H1 (cell line): ENCODE measurements around the gene ESR1. TPM values are rescaled to one million over a fixed set of nuclear protein-coding genes. Genes with fewer than 3 reads are reported as not detected.

Experiments used
- CTCF ChIA-PET: fragments of 300-600 bp; sonication (Branson Sonifier 250); formaldehyde crosslinking; loops from one replicate; lab custom pipeline; 2021; ENCODE audit not compliant: partially characterized antibody; lab: Charles Lee
- POLR2A ChIA-PET: fragments of 300-600 bp; sonication (Branson Sonifier 250); formaldehyde crosslinking; loops from one replicate; lab custom pipeline; 2021; ENCODE audit warnings: inconsistent platforms; ENCODE audit not compliant: partially characterized antibody; lab: Charles Lee
- DNase-seq, 2 experiments: peaks; one replicate each; pipeline versions ENCODE4 v3.0.0 to v3.0.0-alpha.2; 2010 to 2022; ENCODE audit warnings: low spot score in 2 of 2, low read depth in 1 of 2, mixed read lengths in 1 of 2
- FAIRE-seq: peaks from 2 replicates; lab custom pipeline; 2011; peaks lifted over from hg19 to GRCh38; lab: Jason Lieb, UNC
- H2AFZ ChIP-seq: 2 replicates; pipeline ENCODE4 v1.8.1; 2012; ENCODE audit warnings: low read length, inconsistent platforms
- H2AK5ac ChIP-seq: 2 replicates; pipeline ENCODE4 v1.6.1; 2013; ENCODE audit warnings: low read depth, low read length
- H2BK120ac ChIP-seq: replicated peaks from 2 replicates; pipeline ENCODE3; 2013; ENCODE audit warnings: low read depth, low read length, inconsistent platforms
- H2BK12ac ChIP-seq: 2 replicates; pipeline ENCODE4 v1.6.1; 2013; ENCODE audit warnings: low read depth, low read length
- H2BK15ac ChIP-seq: 2 replicates; pipeline ENCODE4 v1.6.1; 2013; ENCODE audit warnings: low read length
- H2BK20ac ChIP-seq: 2 replicates; pipeline ENCODE4 v1.6.1; 2013; ENCODE audit warnings: low read length
- H2BK5ac ChIP-seq: 2 replicates; pipeline ENCODE4 v1.6.1; 2013; ENCODE audit warnings: low read depth, low read length
- H3K14ac ChIP-seq: 2 replicates; pipeline ENCODE4 v1.6.1; 2013; ENCODE audit warnings: inconsistent platforms; ENCODE audit not compliant: insufficient read length
- H3K18ac ChIP-seq: 2 replicates; pipeline ENCODE4 v1.6.1; 2013; ENCODE audit warnings: low read length; ENCODE audit errors: extremely low read depth
- H3K23ac ChIP-seq: 2 replicates; pipeline ENCODE4 v1.6.1; 2013; ENCODE audit warnings: inconsistent platforms; ENCODE audit not compliant: insufficient read length
- H3K23me2 ChIP-seq: 2 replicates; pipeline ENCODE4 v1.6.1; 2013; ENCODE audit warnings: low read depth, low read length
- H3K27ac ChIP-seq: 2 replicates; pipeline ENCODE4 v1.6.1; 2011; ENCODE audit warnings: low read depth, low read length, inconsistent platforms
- H3K27me3 ChIP-seq, 4 experiments: replicated peaks in 1 of 4; 1 replicate in 1 of 4; 2 replicates in 3 of 4; pipeline versions ENCODE4 v1.6.1 to v1.8.1; 2011 to 2013; ENCODE audit warnings: low read length in 3 of 4, mild to moderate bottlenecking in 3 of 4, inconsistent platforms in 2 of 4, mixed read lengths in 2 of 4, moderate library complexity in 1 of 4; ENCODE audit not compliant: control insufficient read depth in 3 of 4, insufficient read depth in 3 of 4; ENCODE audit errors: extremely low read depth in 1 of 4
- H3K36me3 ChIP-seq, 4 experiments: 2 replicates each; pipeline versions ENCODE4 v1.6.1 to v1.8.1; 2011 to 2013; ENCODE audit warnings: mild to moderate bottlenecking in 4 of 4, low read length in 3 of 4, moderate library complexity in 2 of 4, control low read depth in 1 of 4, inconsistent platforms in 1 of 4; ENCODE audit not compliant: insufficient read depth in 4 of 4, control insufficient read depth in 2 of 4
- H3K4ac ChIP-seq: replicated peaks from 2 replicates; pipeline ENCODE3; 2013; ENCODE audit warnings: low read length, low read depth, mixed read lengths, inconsistent platforms; ENCODE audit not compliant: insufficient read length
- H3K4me1 ChIP-seq, 4 experiments: replicated peaks in 1 of 4; 1 replicate in 1 of 4; 2 replicates in 3 of 4; pipeline versions ENCODE4 v1.6.1 to v1.8.1; 2011 to 2013; ENCODE audit warnings: low read length in 3 of 4, inconsistent platforms in 2 of 4, mixed read lengths in 1 of 4; ENCODE audit not compliant: insufficient read depth in 4 of 4, control insufficient read depth in 3 of 4
- H3K4me2 ChIP-seq, 2 experiments: 2 replicates each; pipeline versions ENCODE4 v1.6.1 to v1.8.1; 2011 to 2013; ENCODE audit warnings: low read depth in 2 of 2, low read length in 2 of 2, control low read depth in 1 of 2, inconsistent platforms in 1 of 2, mild to moderate bottlenecking in 1 of 2; ENCODE audit not compliant: insufficient read depth in 1 of 2
- H3K4me3 ChIP-seq, 4 experiments: fragments of 200-600, 300-600 bp in 1 of 4; sonication (generic), shearing (Covaris generic), sonication (Bioruptor Twin) in 1 of 4; 2 replicates each; pipeline versions ENCODE4 v1.5.1 to v1.8.1; 2011 to 2016; ENCODE audit warnings: low read length in 4 of 4, low read depth in 3 of 4, control low read depth in 2 of 4, inconsistent platforms in 2 of 4, mild to moderate bottlenecking in 2 of 4, mixed read lengths in 1 of 4, moderate library complexity in 1 of 4; ENCODE audit not compliant: insufficient read depth in 2 of 4; ENCODE audit errors: extremely low read depth in 1 of 4
- H3K56ac ChIP-seq: replicated peaks from 2 replicates; pipeline ENCODE3; 2013; ENCODE audit warnings: low read depth, mild to moderate bottlenecking, mixed read lengths, low read length, inconsistent platforms; ENCODE audit not compliant: insufficient read length
- H3K79me1 ChIP-seq: 2 replicates; pipeline ENCODE4 v1.6.1; 2013; ENCODE audit warnings: low read depth, low read length, control low read depth
- H3K79me2 ChIP-seq, 2 experiments: 2 replicates each; pipeline versions ENCODE4 v1.6.1 to v1.8.1; 2012 to 2013; ENCODE audit warnings: low read length in 2 of 2, mild to moderate bottlenecking in 2 of 2, inconsistent platforms in 1 of 2; ENCODE audit not compliant: insufficient read depth in 2 of 2, control insufficient read depth in 1 of 2
- H3K9ac ChIP-seq, 4 experiments: replicated peaks in 1 of 4; 1 replicate in 1 of 4; 2 replicates in 3 of 4; pipeline versions ENCODE4 v1.6.1 to v1.8.1; 2011 to 2013; ENCODE audit warnings: low read depth in 3 of 4, low read length in 3 of 4, control low read depth in 2 of 4, mild to moderate bottlenecking in 2 of 4, moderate library complexity in 2 of 4, inconsistent platforms in 1 of 4; ENCODE audit errors: extremely low read depth in 1 of 4
- H3K9me3 ChIP-seq, 2 experiments: 2 replicates each; pipeline versions ENCODE4 v1.6.1 to v1.8.1; 2012 to 2013; ENCODE audit warnings: mild to moderate bottlenecking in 2 of 2, moderate library complexity in 2 of 2, control low read depth in 1 of 2, inconsistent platforms in 1 of 2, low read depth in 1 of 2, low read length in 1 of 2, mixed read lengths in 1 of 2; ENCODE audit not compliant: insufficient read depth in 2 of 2
- H4K20me1 ChIP-seq, 2 experiments: replicated peaks in 1 of 2; 2 replicates each; pipeline versions ENCODE3 to v1.8.1; 2011 to 2013; ENCODE audit warnings: inconsistent platforms in 2 of 2, low read length in 2 of 2, mild to moderate bottlenecking in 1 of 2; ENCODE audit not compliant: insufficient read depth in 2 of 2, control insufficient read depth in 1 of 2
- H4K5ac ChIP-seq: 2 replicates; pipeline ENCODE4 v1.6.1; 2013; ENCODE audit warnings: low read length, low read depth, mixed read lengths, inconsistent platforms; ENCODE audit not compliant: insufficient read length
- H4K8ac ChIP-seq: 2 replicates; pipeline ENCODE4 v1.8.0; 2013; ENCODE audit warnings: mild to moderate bottlenecking, moderate library complexity, low read length, inconsistent platforms; ENCODE audit not compliant: insufficient read depth; ENCODE audit errors: extremely low read depth
- H4K91ac ChIP-seq: replicated peaks from 2 replicates; pipeline ENCODE3; 2013; ENCODE audit warnings: low read length, mixed read lengths, inconsistent platforms; ENCODE audit not compliant: insufficient read length
- BRCA1 ChIP-seq: IDR thresholded peaks from 2 replicates; pipeline ENCODE4 v1.6.1; 2012; ENCODE audit warnings: low read depth, low read length, improper control_type of control experiment
- CBX5 ChIP-seq: fragments of 300-800, 300-1000 bp; sonication (generic); IDR thresholded peaks from 2 replicates; pipeline ENCODE4 v1.7.1; 2016; ENCODE audit warnings: antibody characterized with exemption, low read length, low read depth
- CTBP2 ChIP-seq: IDR thresholded peaks from 2 replicates; pipeline ENCODE4 v1.7.0; 2011; ENCODE audit warnings: borderline replicate concordance, mild to moderate bottlenecking, moderate library complexity, mixed read lengths, low read length; ENCODE audit not compliant: insufficient read depth, insufficient read length
- EP300 ChIP-seq, 2 experiments: IDR thresholded peaks; 1 replicate in 1 of 2; 2 replicates in 1 of 2; pipeline ENCODE4 v1.6.1; 2011 to 2012; ENCODE audit warnings: low read depth in 2 of 2, low read length in 2 of 2, mild to moderate bottlenecking in 2 of 2, borderline replicate concordance in 1 of 2, inconsistent platforms in 1 of 2, moderate library complexity in 1 of 2
- EZH2 ChIP-seq: fragments of 200-600 bp; sonication (generic); IDR thresholded peaks from 2 replicates; pipeline ENCODE4 v1.7.1; 2012; ENCODE audit warnings: low read depth, mild to moderate bottlenecking, moderate library complexity, low read length, inconsistent platforms; ENCODE audit not compliant: severe bottlenecking
- GTF2F1 ChIP-seq: IDR thresholded peaks from 2 replicates; pipeline ENCODE4 v1.6.1; 2012; ENCODE audit warnings: low read depth, low read length, improper control_type of control experiment, borderline replicate concordance
- JUND ChIP-seq: IDR thresholded peaks from 2 replicates; pipeline ENCODE4 v1.6.1; 2011; ENCODE audit warnings: mild to moderate bottlenecking, improper control_type of control experiment, low read length
- POU5F1 ChIP-seq: IDR thresholded peaks from 2 replicates; pipeline ENCODE4 v1.6.1; 2011; ENCODE audit warnings: low read depth, mild to moderate bottlenecking, low read length, moderate library complexity
- RAD21 ChIP-seq, 2 experiments: IDR thresholded peaks in 1 of 2; conservative IDR thresholded peaks in 1 of 2; 2 replicates each; pipeline ENCODE4 v1.6.1; 2011; ENCODE audit warnings: low read depth in 2 of 2, low read length in 2 of 2, improper control_type of control experiment in 1 of 2, inconsistent platforms in 1 of 2, mild to moderate bottlenecking in 1 of 2, moderate library complexity in 1 of 2
- RXRA ChIP-seq: IDR thresholded peaks from 2 replicates; pipeline ENCODE4 v1.6.1; 2011; ENCODE audit warnings: low read depth, mild to moderate bottlenecking, low read length, moderate library complexity; ENCODE audit not compliant: insufficient read depth
- TCF12 ChIP-seq: IDR thresholded peaks from 2 replicates; pipeline ENCODE4 v1.6.1; 2011; ENCODE audit warnings: low read depth, mild to moderate bottlenecking, low read length
- WGBS, 2 experiments: shearing (Covaris generic) in 1 of 2; methylation state at CpG; one replicate each; pipeline versions ENCODE4 v1.1.6 to v1.1.7; 2013 to 2015; ENCODE audit warnings: low lambda C conversion rate in 2 of 2, mixed read lengths in 2 of 2, inconsistent platforms in 1 of 2, low coverage in 1 of 2, missing lambda C conversion rate in 1 of 2; ENCODE audit not compliant: insufficient replicate concordance in 2 of 2, insufficient coverage in 1 of 2, insufficient read length in 1 of 2; ENCODE audit errors: extremely low coverage in 1 of 2, missing lambda C conversion rate in 1 of 2; 5-methylcytosine and 5-hydroxymethylcytosine counted together
- polyA plus RNA-seq, 7 experiments: library from polyadenylated mRNA; depleted of rRNA in 3 of 7; stranded (reverse) in 5 of 7; unstranded in 2 of 7; fragments of >200 nt in 5 of 7; fragments of 200-250 nt in 2 of 7; gene quantifications; 1 replicate in 5 of 7; 2 replicates in 1 of 7; 4 replicates in 1 of 7; pipeline versions ENCODE4 v1.2.1 to v1.2.3, GENCODE V29; 2011 to 2013; ENCODE audit warnings: missing spikeins in 2 of 7, mixed read lengths in 2 of 7
- total RNA-seq: library from RNA; stranded (reverse); fragmentation: NEBNext Ultra II Directional; extraction: Animal tissue kit (Norgen Biotek cat#: 25700); gene quantifications from 2 replicates; pipeline ENCODE4 v1.2.1, GENCODE V29; 2021
- TF ChIP-seq, protein P1 (sequence below): IDR thresholded peaks from 2 replicates; pipeline ENCODE4 v1.6.1; 2012; ENCODE audit warnings: inconsistent platforms

ESR1 gene
- total and polyA plus RNA-seq, 2 of the 8 experiments (the other 6 are each of a cell fraction or from before 2014, with no cell fraction given): 0.03 to 0.17 TPM

DNA sequence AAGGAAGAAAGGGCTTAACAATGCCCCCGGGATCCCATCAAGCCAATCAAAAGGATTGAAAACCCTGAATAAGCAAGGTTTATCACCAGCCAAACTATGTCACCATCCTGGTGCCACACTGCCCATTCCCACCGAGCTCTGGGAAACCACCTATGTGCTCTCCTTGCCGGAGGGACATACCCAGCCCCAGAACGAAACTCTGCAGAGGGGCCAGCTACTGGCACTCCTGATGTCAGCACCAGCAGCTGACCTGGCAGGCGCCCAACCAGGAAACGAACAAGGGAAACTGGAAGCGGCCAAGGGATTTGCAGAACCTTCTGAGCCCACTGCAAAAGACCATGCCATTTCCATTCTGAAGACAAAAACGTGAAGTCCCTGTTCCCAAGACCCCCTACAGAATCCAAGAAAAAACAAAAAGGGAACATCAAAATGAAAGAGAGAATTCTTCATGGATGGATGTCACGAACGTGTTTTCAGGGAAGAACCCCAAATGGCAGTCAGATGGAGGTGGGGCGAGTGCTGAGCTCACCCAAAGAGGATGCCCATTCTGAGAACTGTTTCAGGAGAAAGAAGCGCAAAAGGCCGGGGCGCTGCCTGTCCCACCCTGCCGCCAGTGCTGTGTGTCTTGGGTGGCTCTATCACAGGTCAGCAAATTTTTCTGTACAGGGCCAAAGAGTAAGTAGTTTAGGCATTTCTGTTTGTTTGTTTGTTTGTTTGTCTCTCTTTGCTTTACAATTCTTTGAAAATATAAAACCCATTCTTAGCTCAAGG is 305.2 kb downstream of the ESR1 start:
- FAIRE-seq: no peak

More for the DNA sequence above, 305.2 kb downstream of the ESR1 start:
- 88% methylated on average over 15 of the region's 15 CpGs; no CpG with 5 or more reads in 1 of the 2 experiments for WGBS, 2 experiments
- Histone ChIP-seq H4K20me1 (no peaks in the 10 kb centered on the region), H4K91ac (no peak overlapping the region), H3K9me3 (no peaks in the 10 kb centered on the region), H3K9ac (no peak overlapping the region), H3K56ac (no peak overlapping the region), H2BK5ac (no peak overlapping the region), H3K36me3 (no peaks in the 10 kb centered on the region), H3K23me2 (no peaks in the 10 kb centered on the region), H3K4ac (no peak overlapping the region), H3K4me1 (no peaks in the 10 kb centered on the region), H4K8ac (no peak overlapping the region), H3K14ac (no peak overlapping the region), H2BK20ac (no peak overlapping the region), H3K79me1 (no peaks in the 10 kb centered on the region), H2AK5ac (no peak overlapping the region), H3K27me3 (no peaks in the 10 kb centered on the region), H3K4me3 (no peak overlapping the region), H2AFZ (0 out of 2 replicates have a peak overlapping the region, but pooled peaks have one; percentile 45), H3K23ac (no peak overlapping the region), H3K18ac (no peak overlapping the region), H2BK120ac (no peak overlapping the region), H2BK15ac (no peak overlapping the region), H3K27ac (no peak overlapping the region), H4K5ac (no peak overlapping the region), H2BK12ac (no peak overlapping the region), H3K79me2 (no peaks in the 10 kb centered on the region), H3K4me2 (no peak overlapping the region)
- TF ChIP-seq GTF2F1: no peak
- no peak for TF ChIP-seq POU5F1
- TF ChIP-seq RXRA: no peak
- TF ChIP-seq TCF12: no peak
- TF ChIP-seq EZH2: no peak
- no peak for TF ChIP-seq EP300 (IDR thresholded peaks at IDR 0.05; ENCODE audit: borderline replicate concordance in 1 of 2, low read depth in 2 of 2, low read length in 2 of 2)
- TF ChIP-seq RAD21 (IDR thresholded peaks at IDR 0.05 in 1 of 2, conservative IDR thresholded peaks at IDR 0.05 in 1 of 2; ENCODE audit: low read depth in 2 of 2, low read length in 2 of 2): no peak
- no peak for TF ChIP-seq CBX5
- no peak for TF ChIP-seq CTBP2
- no peak for TF ChIP-seq JUND
- TF ChIP-seq, protein P1, sequence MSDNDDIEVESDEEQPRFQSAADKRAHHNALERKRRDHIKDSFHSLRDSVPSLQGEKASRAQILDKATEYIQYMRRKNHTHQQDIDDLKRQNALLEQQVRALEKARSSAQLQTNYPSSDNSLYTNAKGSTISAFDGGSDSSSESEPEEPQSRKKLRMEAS: no peak
- TF ChIP-seq BRCA1: no peak
- CTCF ChIA-PET: interaction anchor here (1.5 to 4.0 kb wide), 5 partner anchors 11 to 437 kb away, joined by 4 to 26 read pairs (median 10); no protein-coding TSS in a partner anchor
- DNase-seq: no peak
- POLR2A ChIA-PET: no interaction called here
